Suppressor macrophage (primary cell): ENCODE results near the gene NLRP12.
"Not testable (repeated sequence)": the region's sequence is repeated elsewhere in the genome, so short reads cannot be mapped to it uniquely, and the experiment has no call there.

Experiments used
- DNase-seq, 4 experiments: peaks; one replicate each; pipeline ENCODE4 v3.0.0-alpha.2; 2020 to 2022

The NLRP12 gene

DNA sequence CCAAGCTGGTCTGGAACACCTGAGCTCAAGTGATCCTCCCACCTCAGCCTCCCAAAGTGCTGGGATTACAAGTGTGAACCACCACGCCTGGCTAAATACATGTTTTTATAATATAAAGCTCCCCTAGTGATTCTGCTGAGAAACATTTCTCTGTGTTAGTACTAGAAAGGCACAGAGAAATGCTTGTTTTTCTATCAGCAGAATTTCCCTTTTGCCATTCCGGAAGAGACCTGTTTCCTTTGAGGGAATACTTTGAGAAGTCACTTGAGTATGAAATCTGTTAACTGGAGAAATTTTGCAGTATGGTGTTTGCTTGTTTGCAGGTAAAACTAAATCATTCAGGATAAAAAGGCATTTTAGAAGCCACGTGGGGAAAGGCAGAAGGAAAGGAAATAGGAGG, 4.4 kb upstream of the NLRP12 start:
- no peak for DNase-seq

DNA sequence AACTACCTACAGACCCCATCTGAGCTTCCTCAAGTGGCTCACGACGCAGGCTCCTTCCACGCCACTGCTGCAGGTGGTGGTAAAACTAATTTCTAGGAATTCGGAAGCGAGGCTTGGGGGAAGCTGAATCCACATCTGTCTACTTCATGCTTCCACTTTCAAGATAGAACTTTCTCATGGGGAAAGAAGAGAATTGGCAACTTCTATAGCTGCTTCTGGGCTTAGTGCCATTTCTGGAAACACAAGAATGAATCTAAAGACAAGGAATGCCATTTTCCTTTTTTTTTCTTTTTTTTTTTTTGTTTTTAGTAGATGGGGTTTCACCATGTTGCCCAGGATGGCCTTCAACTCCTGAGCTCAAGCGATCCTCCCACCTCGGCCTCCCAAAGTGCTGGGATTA, 2.8 kb upstream of the NLRP12 start:
- peak in 1 of 4 experiments; percentile 38 for DNase-seq

DNA sequence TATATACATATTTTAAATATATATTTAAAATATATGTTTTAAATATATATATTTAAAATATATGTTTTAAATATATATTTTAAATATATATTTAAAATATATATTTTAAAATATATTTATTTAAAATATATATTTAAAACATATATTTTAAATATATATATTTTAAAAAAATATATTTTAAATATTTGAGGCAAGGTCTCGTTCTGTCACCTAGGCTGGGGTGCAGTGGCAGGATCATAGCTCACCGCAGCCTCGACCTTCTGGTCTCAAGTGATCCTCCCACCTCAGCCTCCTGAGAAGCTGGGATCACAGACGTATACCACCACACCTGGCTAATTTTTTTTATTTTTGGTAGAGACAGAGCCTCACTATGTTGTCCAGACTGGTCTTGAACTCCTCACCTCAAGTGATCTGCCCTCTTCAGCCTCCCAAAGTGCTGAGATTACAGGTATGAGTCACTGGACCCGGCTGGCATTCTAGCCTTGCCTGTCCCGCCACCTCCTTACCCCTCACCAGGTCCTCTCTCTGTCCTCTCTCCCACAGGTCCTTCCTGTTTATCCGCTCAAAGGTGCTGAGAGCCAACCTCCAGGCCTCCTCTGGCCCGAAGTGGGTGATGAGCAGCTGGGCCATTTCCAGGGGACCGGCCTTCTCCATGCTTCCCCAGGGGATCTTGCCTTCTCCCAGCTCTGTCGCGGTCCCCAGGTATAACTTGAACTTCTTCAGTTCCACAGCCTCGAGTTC, 564 bp downstream of the NLRP12 start:
- peak in 1 of 4 experiments; percentile 24 for DNase-seq

DNA sequence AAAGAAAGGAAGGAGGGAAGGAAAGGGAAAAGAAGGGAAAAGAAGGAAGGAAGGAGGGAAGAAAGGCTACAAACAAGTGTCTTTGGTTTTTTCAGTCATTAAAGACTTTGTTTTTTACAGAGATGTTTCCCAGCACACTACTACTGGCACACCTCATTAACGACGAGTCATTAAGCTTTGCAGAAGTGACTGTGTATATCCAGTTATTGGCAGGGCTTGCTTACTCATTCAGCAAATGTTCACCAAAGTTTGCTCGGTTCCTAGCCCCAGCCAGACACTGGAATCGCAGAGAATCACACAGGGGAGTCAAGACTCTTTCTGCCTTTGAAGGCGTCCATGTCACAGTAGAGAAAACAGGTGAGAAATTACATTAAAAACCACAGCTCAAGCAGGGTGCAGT, 4.3 kb downstream of the NLRP12 start:
- DNase-seq, result no peak

DNA sequence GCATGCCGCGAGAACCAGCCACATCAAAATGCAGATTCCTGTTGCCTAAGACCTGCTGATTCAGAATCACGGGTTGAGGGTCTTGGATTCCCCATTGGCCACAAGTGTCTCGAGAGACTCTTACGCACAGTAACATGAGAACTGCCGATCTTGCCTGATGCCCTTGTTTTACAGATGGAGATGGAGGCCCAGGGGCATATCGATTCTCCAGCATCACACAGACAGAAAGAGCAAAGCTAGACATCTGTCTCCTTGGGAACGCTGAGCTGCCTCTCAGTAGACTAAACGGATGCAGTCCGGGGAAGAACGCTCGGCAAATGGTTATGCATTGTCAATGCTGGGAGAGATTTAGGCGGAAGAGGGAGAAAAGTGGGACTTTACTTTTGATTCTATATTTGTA, 5.4 kb downstream of the NLRP12 start:
- DNase-seq, result no peak

DNA sequence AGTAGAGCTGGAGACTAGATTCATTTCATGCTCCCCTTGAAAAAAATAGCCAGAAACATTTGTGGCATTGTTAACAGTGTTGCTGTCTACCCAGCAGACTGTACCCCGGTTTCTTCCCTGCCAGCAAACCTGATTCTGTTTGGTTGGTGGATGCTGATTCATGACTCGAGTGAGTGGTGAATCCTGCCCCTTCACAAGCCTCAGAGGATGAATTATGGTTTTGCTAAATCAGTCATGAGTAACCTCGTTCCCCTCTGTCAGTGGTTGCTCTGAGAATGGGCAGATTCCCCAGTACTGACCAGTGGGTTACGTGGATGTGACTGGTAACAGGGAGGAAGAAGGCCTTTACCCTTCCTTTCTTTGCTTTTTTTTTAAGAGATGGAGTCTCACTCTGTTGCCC, 10.1 kb downstream of the NLRP12 start:
- peak in 3 of 4 experiments; percentile 27 to 35 (median 31) for DNase-seq

DNA sequence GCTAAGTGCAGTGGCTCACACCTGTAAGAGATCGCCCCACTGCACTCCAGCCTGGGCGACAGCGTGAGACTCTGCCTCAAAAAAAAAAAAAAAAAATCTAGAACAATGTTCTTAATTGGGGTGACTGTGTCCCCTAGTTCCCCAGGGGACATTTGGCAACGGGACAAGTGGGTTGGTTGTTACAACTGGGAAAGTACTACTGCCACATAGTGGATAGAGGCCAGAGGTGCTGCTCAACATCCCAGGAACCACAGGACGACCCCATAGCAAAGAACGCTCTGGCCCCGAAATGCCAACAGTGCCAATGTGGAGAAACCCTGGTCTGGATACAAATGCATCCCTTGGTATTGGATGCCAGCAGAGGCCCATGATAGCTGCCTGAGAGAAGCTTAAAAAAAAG, 11.8 kb downstream of the NLRP12 start:
- no peak for DNase-seq

DNA sequence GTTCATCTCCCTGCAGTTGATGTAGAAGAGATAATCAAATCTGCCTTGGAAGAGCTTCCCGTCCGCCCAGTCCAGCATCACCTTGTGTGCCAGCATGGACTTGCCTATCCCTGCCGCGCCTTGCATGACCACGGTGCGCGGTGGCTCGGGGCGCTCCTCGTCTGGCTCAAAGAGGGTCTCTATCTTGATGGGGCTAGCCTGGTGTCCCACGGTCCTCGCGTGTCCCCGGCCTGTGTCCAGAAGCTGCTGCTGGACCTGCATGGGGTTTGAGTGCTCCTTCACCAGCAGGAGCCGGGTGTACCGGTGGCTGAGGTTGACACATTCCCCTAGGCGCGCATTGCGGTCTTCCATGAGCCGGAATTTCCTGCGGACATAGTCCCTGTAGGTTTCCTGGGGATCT, 13.2 kb downstream of the NLRP12 start:
- no peak for DNase-seq

DNA sequence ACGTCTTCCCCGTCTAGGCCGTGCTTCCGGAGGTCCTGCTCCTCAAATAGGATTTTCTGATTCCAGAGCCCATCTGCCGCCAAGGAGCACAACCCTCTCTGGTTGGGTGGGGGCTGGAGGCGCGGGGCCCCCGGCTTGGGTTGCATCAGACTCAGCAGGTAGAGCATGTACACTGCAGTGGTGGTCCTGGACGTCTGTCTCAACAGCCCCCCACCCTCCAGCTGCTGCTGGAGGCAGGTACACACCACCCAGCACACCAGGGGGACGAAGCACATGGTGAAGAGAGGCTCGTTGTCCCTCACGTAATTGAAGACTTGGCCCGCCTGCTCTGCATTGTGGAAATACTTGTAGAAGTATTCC, 13.9 kb downstream of the NLRP12 start:
- no peak for DNase-seq

DNA sequence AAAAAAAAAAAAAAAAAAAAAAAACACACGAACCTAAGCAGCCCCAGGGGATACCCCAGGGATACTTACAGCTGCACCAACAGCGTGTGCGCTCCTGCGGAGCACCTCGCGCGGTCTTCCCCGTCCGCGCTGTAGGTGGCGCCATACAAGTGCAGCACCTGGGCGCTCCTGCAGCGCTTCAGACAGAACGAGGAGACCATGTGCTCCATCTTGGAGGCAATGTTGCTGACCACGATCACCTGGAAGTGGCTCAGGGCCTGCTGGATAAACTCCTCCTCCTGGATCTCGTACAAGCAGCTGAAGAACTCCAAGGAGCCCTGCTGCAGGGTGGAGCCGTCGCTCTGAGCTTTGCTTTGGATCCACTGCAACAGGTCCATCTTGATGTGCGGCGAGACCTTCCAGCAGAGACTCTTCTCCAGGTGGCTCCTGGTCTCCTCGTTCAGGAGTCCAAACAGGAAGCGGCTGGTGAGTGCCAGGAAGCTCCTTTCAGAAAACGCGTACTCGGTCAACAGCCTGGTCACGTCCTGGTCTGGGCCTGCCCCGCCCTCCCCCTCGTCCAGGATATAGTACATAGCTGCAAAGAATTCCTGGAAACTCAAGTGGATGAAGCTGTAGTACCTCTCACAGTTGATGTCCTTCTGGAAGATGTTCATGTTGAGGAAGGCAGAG, 14.5 kb downstream of the NLRP12 start:
- DNase-seq, result no peak

DNA sequence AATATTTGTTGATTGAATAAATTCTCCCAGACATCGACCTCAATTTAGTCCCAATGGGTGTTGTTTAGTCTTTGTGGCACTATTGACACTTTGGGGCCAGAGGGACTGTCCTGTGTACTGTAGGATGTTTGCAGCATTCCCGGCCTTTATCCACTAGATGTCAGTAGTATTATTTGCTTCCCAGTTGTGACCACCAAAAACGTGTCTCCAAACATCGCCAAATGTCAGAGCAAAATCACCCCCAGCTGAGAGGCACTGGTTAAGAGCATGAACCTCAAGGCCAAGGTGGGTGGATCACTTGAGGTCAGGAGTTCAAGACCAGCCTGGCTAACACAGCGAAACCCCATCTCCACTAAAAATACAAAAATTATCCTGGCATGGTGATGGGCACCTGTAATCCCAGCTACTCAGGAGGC, 15.4 kb downstream of the NLRP12 start:
- DNase-seq, result peak; percentile 55 to 74 (median 64)

DNA sequence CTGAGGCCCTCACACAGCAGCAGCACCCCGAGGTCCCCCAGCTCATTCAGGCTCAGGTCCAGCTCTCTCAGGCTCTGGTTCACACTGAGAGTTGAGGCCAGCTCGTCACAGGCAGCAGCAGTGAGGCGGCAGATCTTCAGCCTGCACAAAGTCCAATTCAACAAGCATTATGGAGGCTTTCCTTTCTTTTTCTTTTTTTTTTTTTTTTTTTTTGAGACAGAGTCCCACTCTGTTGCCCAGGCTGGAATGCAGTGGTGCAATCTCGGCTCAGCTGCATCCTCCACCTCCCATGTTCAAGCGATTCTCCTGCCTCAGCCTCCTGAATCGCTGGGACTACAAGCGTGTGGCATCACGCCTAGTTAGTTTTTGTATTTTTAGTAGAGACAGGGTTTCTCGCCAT, 22.9 kb downstream of the NLRP12 start:
- DNase-seq, result no peak

DNA sequence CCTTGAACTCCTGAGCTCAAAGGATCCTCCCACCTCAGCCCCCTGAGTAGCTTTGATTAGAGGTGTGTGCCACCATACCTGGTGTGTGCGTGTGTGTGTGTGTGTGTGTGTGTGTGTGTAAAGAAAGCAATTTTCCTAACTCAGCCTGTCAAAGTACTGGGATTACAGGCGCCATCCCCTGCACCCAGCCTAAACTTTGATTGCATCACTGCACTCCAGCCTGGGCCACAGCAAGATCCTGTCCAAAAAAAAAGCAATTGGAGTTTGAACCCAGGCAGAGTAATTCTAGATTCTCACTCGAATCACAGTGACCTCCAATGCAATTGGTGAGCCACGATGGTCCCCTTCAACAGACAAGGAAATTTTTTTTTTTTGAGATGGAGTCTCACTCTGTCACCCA, 29.1 kb downstream of the NLRP12 start:
- DNase-seq, result no peak

DNA sequence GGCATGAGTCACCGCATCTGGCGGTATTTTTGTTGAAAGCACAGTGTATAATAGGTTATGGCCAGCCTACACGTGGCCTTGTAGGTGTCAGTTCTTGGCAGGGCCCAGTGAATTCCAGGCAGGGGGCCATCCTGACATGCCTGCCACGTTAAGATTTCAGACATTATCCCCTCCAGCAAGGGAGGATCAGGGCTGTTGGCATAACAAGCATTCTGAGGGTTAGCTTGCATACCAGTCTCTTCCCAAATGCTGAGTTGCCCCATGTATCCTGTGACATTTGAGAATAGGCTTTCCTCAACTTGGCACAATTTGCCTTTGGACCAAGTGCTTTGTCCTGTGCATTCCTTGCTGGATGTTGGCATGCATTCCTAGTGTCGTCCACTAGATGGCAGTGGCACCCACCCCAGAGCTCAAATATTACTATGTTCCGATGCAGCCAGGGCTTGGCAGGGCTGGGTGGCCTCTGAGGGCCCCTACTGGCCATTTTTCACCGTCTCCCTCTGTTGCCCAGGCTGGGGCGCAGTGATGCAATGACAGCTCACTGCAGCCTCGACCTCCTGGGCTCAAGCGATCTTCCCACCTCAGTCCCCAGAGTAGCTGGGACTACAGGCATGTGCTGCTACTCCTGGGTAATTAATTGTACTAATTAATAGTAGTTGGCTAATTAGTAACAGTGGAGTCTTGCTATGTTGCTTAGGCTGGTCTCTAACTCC, 31.2 kb downstream of the NLRP12 start:
- peak; percentile 92 to 94 (median 94) for DNase-seq

DNA sequence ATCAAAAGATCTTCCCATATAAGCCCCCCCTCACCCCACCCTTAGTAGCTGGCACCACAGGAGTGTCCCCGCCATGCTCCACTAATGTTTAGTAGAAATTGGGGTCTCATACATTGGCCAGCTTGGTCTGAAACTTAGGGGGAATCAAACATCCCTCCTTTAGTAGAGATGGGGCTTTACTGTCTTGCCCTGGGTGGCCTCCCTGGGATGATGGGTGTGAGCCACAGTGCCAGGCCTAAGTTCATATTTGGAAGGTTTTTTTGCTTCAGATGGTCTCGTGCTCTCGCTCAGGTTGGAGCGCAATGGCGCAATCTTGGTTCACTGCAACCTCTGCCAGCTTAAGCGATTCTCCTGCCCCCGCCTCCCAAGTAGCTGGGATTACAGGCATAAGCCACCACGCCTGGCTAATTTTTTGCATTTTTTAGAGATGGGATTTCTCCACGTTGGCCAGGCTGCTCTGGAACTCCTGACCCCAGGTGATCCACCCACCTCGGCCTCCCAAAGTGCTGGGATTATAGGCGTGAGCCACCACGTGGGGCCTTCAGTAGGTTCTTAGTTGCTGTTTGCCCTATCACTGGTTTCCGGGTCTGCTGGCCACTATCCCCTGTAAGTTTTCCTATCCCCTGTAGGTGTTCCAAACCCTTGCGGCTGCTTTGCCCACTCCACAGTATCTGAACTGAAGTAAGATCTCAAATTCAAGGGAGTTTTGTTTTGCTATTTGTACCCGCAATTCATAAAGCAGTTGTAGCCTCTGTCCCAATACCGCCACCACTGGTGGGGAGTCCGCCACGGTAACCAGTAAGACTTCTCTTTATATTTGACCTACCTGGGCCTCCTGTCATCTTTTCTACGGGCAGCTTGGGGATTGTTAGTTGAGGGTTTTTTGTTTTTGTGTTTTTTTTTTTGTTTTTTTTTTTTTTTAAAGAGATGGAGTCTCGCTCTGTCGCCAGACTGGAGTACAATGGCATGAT, 34.1 kb downstream of the NLRP12 start:
- no peak for DNase-seq

DNA sequence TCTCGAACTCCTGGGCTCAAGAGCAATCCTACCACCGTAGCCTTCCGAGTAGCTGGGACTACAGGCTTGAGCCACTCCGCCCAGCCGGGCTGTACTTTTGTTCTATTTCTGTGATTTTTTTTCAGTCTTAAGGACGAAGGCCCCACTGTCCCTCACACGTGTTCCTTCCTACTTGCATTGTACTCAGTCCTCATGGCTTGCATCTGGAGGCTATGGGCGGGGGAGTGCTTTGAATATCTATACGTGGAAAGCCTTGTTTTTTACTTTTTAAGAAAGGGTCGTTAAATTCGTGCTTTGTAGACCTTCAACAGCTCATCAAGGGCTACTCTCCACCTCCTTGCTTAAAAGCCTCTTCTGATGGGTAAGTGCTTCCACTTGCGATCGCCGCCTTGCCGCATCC, 36.8 kb downstream of the NLRP12 start:
- no peak for DNase-seq

DNA sequence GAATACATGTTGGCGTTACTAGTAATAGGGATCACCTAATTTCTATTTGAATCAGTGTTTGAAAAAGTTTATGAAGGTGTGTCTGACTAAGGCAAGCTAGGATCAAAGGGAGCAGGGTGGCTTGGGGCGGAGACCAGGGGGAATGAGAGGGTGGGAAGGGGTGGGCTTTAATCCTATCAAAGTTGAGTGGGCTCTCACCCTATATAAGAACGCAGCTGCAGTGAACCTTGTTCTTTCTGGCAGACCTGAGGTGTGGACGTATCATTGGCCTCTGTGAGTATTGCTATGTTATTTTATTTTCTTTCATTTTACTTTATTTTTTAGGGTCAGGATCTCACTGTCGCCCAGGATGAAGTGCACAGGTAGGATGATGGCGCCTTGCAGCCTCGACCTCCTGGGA, 37.4 kb downstream of the NLRP12 start:
- DNase-seq, result no peak

DNA sequence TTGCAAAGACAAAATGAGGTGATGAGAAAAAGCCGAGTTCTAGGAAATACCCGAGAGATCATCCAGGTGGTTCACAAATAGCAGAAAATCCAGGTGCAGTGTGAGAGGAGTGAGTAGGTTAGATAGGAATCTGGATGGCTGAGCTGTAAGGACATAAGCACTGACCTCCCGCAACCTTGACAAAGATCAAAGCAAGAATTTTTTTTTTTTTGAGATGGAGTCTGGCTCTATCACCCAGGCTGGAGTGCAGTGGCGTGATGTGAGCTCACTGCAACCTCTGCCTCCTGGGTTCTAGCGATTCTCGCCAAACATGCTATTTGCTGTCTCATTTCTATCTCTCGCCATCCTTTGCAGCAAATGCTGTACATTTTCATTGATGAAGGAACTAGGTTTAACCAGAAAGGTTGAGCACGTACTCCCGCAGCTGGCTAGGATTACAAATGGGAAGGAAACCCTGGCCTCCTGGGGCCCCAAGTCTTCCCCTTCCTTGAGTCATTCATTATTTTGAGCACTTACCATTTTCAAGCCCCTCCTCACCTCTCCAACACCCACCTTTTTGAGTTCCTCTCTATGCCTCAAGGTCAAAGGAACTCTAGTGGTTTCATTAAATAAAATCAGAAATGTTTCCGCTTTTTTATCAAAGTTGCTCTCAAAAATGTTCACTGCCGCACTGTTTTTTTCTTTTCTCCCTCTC, 38.8 kb downstream of the NLRP12 start:
- DNase-seq, result peak in 3 of 4 experiments; percentile 19 to 26 (median 22)

DNA sequence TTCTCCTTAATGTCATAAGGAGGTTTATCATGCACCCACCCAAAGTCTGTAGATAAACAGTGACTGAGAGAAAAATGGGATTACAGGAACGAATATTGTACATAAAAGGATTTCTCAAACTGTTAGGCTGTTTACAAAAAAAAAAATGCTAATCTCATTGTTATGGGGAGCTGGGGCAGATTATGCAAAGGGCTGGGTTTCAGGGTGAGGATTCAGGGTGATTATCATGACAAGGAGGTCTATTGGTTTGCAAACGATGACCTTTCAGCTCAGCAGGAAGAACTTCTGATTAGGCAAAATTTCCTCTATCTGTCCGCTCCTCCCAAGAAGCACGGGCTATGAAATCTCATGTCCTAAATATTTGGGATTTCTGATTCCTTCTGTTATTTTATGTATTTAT, 41.4 kb downstream of the NLRP12 start:
- no peak for DNase-seq

DNA sequence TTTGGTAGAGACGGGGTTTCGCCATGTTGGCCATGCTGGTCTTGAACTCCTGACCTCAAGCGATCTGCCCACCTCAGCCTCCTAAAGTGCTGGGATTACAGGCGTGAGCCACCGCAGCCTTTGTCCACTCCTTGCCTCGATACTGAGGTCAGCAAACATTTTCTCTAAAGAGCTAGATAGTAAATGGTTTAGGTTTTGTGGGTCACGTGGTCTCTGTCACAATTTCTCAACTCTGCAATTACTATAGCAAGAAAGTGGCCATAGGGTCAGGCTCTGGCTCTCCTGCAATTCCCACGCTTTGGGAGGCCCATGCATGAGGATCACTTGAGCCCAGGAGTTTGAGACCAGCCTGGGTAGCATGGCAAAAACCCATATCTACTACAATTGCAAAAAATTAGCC, 42.8 kb downstream of the NLRP12 start:
- DNase-seq, result not testable (repeated sequence)

DNA sequence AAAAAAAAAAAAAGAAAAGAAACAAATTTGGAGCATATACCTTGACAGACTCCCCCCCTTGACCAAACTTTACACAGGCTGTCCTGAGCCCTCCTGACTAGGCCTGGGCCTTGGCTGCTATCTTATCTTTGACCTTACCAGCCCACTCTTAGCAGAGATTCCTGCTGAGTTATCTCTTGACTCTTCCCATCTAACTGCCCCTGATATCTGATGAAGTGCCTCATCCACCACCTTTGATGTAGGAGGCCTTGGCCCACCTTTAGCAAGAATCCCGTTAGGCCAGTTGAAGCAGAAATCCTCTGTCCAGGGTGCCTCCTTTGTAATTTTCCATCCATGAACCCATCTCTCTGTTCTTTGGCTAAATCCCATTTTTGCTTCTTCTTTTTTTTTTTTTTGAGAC, 43.6 kb downstream of the NLRP12 start:
- no peak for DNase-seq

DNA sequence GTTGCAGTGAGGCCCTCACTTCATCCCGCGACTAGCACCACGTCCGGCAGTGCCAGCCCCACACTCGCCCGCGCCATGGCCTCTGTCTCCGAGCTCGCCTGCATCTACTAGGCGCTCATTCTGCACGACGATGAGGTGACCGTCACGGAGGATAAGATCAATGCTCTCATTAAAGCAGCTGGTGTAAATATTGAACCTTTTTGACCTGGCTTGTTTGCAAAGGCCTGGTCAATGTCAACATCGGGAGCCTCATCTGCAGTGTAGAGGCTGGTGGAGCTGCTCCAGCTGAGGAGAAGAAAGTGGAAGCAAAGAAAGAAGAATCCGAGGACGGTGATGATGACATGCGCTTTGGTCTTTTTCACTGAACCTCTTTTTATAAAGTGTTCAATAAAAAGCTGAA, 48.6 kb downstream of the NLRP12 start:
- no peak for DNase-seq
